GM21526 (cell line): Measurements from ENCODE around the gene CPTP.
A peak's percentile ranks its signal among the peaks of the same experiment; 100 is the strongest.

ENCODE experiments used
- ATAC-seq: cut with Tn5 transposase; IDR thresholded peaks from one replicate; pipeline ENCODE4 v1.9.1; 2021; ENCODE audit warnings: moderate library complexity; ENCODE audit not compliant: unreplicated experiment, low FRiP score

CPTP gene

GRCh38 chr1:1347026-1347595, 22.5 kb downstream of the CPTP start:
- ATAC-seq: no peak

- ATAC-seq: no peak
Measured at GRCh38 chr1:1347663-1348419, 23.2 kb downstream of the CPTP start.

DNA sequence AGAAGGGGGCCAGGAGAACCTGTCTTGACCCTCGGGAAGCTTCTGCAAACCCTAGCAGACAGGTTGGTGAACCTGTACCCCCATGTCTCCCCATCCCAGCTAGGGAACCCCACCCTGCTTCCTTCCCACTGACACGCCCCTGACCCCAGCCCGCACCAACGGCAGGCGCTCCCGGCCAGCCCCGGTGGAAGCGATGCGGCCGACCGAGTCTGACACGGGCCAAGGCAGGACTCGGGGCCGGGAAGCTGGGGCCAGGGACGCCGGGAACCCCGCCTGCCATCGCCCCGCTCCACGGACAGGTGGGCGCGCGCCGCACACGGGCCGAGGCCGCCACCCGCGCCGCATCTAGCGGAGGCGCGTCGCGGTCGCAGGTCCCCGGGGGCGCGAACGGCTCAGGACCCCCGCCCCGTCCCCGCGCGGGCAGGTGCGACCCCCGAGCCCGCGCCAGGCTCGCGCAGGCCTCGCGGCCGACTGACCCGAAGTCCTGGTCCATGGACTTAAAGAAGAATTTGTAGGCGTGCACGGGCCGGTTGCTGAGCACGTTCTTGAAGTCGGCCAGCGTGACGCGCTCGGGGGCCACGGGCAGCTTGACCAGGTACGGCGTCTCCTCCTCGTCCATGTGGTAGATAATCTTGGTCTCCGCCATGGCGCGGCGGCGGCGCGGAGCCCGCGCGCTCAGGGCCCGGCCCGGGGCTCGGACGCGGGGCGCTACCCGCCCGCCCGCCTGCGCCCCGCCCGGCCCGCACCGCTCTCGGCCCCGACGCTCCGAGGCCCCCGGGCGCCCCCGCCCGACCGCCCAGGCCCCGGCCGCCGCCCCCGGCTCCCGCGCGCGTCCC, 24.0 kb downstream of the CPTP start:
- peak; percentile 23 for ATAC-seq

GRCh38 chr1:1349256-1350012, 24.8 kb downstream of the CPTP start, which contains the start of gene DVL1:
Gene DVL1, minus strand, starts transcription at chr1:1349418. Its CDS starts 353 bp downstream, at chr1:1349065.
- peak; percentile 37 for ATAC-seq

DNA sequence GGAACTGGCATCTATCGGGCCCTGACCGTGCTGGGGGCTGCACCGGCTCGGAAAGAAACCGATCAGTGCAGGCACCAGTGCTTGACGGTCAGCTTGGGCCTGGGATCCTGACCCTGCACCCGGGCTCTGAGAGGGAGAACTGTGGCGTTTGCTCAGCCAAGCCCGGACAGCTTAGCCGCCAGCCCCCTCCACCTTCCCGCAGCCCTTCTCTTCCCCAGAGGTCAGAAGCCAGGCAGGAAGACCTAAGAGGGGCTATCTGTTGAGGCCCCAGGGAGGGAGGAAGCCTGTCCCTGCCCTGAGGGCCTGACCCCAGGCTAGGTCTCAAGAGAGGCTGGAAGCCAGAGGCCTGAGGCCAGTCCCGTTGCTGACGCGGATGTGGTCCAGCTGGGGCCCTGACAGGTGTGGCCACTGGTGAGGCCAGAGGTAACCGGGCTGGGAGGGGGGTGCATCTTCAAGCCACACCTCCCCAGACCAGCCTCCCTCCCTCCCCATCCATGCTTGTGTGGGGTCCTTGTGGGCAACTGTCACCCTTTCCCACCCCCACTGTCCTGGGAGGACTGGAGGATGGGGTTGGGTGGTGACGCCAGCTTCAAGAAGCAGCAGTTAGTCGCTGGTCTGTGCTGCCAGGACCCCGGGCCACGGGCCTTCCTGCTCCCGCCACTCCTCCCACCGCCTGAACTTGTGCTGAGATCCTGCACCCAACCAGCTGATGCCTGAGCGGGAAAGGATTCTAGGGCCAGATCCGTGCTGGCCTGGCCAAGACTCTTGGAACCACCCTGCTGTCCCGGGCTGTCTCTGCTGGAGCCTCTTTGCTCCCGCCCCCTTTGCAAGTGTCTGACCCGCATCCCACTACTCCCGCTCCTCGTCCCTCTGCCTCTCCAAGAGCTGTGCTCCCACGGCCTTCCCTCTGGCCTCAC, 27.2 kb downstream of the CPTP start:
- no peak for ATAC-seq

DNA sequence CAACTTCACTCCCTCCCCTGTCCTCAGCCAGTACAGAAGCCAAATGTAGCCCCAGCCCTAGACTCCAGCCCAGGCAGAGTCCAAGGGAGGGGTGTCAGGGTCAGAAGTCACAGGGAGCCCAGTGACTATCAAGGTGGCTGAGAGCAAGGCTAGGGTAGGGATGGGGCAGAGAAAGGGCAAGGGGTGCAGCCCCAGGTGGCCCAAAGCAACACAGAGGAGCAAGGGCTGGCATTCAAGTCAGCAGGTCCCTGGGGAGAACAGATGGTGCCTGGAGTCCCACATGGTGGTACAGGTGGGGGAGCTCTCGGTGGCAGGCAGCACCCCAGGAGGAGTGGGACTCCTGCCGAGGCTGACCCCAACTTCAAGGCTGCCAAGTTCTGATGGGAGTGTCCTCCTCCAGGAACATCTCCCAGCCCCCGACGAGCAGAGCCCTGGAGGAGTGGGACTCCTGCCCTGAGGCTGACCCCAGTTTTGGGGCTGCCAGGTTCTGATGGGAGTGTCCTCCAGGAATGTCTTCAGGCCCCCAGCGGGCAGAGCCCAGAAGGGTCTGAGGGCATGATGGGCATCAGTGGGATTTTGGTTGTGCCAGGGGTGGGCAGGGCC, 28.3 kb downstream of the CPTP start:
- ATAC-seq: no peak

- no peak for ATAC-seq
Measured at GRCh38 chr1:1353389-1354151, 29.0 kb downstream of the CPTP start.

- no peak for ATAC-seq
Measured at GRCh38 chr1:1354271-1355247, 30.0 kb downstream of the CPTP start.

- ATAC-seq: no peak
Measured at GRCh38 chr1:1355416-1355815, 30.8 kb downstream of the CPTP start.

- ATAC-seq: no peak
Measured at GRCh38 chr1:1356166-1356795, 31.7 kb downstream of the CPTP start.

DNA sequence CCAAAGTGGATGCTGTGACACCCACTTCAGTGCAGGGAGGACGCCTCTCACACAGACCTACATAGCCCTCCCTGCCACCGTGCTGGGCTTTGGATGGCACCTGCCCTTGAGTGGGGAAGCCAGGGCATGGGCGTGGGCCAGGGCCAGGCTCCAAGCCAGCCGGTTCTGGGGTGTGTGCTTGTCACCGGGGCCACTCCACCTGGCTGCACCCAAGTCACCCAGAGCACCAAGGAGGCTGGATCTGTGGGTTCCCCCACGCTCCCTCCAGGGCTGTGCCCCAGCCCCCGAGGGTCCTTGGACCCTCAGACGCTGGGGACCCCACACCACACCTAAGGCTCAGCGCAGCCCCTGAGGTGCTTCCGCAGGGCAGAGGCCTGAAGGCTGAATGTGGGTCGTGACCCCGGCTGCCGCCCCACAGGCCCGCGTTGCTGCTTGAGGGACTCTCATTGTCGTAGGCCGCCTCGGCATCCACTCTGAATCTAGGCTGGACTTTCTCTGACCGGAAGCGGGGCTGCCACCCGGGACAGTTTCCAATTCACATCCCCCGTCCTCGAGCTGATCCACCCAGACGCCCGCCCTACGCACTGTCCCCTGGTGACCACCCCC, 32.3 kb downstream of the CPTP start:
- no peak for ATAC-seq

DNA sequence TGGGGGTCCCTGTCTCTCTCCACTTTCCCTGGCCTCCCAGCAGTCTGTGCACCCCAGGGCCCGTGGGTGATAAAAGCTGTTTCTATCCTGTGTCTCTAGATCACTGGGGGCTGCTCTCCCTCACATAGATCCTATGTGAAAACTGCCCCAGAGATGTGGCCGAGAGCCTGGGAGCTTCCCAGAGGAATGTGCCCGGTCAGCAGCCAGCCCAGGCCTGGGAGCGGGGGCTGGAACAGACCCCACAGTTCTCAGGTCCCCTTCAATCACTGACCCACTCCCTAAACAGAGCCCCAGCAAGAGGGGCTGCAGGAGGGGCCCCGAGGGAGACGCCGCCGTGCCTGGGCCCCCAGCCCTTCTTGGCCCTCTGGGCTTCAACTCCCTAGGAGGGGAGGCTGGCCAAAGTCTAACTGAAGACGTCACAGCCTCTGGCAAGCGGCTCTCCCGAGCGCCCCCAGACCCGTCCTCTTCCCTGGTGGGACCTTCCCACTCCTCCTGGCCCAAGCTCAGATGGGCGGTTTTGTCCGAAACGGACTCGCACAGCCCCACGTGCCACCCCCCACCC, 33.4 kb downstream of the CPTP start:
- no peak for ATAC-seq

- no peak for ATAC-seq
Measured at GRCh38 chr1:1358433-1359271, 34.0 kb downstream of the CPTP start, which contains the start of gene MXRA8. Gene MXRA8, minus strand, starts transcription at chr1:1358555. Its CDS starts 51 bp downstream, at chr1:1358504.

- ATAC-seq: no peak
Measured at GRCh38 chr1:1359308-1359663, 34.7 kb downstream of the CPTP start.
